NCI-H524 treated with DMSO at 0.1 percent for 48 hours (cell line): ENCODE results near the gene HTRA1.

Source experiments
- DNase-seq: peaks from one replicate; lab custom pipeline; 2025; lab: John Stamatoyannopoulos, UW

Gene HTRA1

DNA sequence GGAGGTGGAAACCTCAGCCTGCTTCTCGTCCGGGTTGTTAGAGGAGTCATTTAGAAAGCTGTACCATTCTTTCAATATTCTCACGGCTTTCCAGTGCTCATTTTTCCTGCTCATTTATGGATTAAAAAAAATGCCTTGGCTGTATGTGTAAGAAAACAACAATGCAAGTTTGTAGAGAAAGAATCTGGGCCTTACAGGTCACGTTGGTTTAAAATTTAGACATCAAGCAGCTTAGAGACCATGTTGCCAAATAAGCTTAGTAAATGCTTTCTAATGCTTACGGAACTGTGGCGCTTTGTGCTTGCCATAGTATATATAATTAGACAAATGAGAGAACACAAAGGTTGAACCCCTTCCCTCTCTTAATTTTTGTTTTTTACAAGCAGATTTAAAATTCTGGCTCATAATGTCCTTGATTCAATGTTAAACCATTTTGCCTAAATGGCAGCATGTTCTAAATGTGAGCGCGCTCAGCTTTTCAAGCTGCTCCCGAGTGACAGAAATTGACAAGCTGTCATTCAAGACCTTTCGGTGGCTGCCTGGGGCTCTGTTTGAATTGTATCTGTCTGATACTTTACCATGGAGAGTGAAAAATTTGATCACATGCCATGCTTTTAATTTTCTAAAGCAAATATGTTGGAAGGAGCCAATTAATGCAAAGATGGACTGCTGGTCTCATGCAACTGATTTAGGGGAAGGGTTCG lies 5.8 kb upstream of the HTRA1 start:
- no peak for DNase-seq

DNA sequence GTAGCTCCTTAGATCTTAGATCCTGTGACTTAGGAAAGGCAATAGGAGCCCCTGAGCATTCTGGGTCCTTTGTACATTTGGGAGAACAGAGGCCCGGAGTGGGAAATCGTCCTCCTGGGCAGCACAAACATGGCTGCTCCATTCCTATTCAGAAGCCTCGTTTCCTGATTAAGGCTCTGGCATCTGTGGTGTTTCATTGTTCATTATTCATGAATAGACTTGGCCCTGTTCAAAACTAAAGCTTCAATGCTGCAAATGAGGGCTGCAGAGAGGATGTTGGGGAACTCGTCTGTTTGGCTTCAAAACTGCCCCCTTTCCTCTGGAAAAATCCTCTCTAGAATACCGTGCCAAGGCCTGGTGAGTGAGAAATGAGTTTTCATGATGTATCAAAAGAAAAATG lies 3.4 kb upstream of the HTRA1 start:
- DNase-seq, result no peak

DNA sequence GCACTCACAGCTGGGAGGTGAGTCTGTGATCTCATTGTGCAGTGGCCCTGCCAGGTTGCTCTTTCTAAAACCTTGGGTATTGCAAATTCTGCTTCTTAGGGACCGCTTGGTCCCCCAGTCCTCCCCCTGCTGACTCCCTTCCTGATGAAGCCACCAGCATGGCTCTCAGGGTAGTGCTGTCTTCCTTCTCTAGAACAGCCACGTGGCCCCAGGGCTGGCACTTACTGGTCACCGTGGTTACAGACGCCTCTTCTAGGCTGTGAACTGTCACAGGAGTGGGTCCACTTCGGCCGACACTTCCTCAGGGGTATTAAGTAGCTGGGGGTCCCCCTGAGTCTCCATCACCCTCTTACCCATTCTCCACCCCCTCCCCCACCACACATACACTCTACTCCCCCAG lies 2.7 kb upstream of the HTRA1 start:
- DNase-seq, result no peak

DNA sequence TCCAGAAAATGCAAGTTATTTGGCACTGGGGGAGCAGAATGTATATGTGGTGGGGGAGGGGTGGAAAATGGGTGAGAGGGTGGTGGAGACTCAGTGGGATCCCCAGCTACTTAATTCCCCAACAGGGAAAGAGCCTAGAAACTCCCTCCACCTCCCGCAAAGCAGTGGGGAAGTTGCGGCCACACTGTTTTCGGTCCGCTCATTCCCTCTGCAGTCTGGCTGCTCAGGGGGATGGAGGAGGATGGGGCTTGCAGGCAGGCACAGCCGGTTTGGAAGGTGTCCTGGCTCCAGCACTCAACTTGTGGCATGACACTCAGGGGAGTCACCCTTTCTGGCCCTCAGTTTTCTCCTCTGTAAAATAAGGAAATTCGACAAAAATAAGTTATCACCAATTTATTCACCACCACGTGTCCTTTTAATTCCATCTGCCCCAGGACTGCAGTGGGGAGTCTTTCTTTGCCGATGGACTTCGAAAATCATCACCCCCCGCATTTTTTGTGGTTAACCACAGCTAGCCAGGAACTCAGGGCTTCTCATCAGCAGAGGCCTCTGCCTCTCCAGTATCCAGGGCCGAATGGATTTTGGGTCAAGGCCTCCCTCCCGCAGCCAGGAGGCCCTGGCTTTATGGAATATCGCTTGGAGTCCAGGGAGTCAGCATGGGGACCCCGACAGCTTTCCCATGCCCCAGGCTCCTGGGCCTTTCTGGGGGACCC lies 1.6 kb upstream of the HTRA1 start:
- DNase-seq, result no peak

DNA sequence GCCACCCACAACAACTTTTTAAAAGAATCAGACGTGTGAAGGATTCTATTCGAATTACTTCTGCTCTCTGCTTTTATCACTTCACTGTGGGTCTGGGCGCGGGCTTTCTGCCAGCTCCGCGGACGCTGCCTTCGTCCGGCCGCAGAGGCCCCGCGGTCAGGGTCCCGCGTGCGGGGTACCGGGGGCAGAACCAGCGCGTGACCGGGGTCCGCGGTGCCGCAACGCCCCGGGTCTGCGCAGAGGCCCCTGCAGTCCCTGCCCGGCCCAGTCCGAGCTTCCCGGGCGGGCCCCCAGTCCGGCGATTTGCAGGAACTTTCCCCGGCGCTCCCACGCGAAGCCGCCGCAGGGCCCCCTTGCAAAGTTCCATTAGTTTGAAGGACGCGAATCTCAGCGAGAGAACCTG lies 461 bp upstream of the HTRA1 start:
- no peak for DNase-seq

DNA sequence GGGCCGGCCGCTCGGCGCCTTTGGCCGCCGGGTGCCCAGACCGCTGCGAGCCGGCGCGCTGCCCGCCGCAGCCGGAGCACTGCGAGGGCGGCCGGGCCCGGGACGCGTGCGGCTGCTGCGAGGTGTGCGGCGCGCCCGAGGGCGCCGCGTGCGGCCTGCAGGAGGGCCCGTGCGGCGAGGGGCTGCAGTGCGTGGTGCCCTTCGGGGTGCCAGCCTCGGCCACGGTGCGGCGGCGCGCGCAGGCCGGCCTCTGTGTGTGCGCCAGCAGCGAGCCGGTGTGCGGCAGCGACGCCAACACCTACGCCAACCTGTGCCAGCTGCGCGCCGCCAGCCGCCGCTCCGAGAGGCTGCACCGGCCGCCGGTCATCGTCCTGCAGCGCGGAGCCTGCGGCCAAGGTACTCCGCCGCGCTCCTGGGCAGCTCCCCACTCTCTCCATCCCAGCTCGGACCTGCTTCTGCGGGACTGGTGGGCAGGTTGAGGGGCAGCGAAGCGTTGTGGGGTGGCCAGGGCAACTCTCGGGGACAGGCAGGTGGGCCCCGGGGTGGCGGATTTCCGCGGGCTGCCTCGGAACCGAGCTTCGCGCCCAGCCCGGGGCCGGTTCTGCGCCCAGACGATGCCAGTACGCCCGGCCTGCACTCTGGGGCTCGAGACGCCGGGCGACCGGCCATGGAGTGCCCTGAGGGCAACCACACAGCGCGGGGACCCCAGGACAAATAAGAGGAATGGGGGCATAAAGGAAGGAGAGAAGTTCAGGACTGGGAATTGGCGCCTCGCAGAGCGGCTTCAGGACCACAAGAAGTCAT lies 578 bp downstream of the HTRA1 start:
- DNase-seq, result no peak

DNA sequence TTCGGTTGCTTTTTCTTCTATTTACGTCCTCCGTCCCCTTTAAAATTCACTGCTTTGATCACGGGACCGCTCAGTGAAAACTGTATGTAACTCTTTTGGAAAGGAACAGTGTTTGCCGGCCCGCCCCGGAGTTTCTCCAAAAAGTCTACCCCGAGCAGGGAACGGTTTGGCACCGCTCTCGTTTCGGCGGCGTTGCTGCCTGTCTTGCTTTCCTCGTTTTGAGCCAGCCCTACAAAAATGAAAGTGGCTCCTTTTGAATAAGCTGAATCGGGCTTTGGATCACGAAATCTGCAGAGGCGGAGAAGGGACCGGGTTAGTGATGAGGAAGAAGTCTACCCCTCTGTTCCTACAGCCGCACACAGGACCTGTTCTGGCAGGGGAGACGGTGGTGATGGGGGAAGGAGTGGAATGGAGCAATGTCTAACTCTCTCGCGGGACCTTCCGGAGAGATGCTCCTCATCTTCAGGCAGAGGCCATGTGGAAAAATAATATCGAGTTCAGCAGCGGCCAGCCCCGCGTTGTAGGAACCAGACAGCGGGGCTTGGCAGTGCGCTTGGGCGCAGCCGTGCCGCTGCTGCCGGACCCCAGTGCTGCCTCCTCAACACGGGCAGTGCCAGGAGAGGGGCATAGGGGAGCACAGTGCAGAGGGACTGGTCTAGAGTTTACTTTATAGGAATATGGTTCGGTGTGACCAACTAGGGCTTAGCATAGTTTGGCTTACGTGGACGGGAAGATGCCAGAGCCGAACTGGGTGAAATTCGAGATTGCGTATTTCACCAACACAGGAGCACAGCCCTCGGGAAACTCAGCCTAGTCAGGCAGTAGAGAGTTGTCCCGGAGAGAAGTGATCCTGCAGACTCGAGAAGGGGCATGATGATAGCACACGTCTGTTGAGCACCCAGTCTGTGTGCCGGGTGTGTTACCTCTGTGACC lies 1.4 kb downstream of the HTRA1 start:
- no peak for DNase-seq

DNA sequence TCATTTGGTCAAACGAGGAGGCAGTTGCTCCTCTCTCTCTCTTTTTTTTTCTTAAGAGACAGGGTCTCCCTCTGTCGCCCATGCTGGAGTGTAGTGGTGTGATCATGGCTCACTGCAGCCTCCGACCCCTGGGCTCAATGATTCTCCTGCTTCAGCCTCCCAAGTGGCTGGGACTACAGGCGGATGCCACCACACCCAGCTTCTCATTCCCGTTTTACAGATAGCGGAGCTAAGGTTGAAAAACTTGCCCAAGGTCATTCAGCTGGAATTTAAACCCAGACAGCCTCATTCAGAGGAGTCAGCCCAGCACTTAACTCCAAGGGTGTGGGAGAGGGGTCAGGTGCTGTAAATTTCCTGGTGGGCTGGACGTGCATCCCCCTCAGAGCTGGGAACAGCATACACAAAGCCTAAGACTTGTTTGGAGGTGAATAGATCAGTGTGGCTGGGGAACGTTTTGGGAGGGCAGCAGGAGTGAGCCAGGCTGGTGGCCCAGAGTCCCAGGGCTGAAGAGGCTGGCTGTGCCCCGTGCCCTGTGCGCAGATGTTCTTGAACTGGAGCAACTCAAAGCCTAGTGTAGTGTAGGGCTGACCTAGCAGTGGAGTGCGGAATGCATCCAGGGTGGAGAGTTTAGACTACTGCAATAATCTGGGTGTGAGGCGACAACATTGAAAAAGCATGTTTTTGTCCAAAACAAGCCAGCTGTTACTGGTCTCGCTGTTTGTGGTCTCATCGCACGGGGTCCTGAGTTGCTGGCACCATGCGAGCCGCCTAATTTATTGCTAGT lies 2.3 kb downstream of the HTRA1 start:
- DNase-seq, result no peak

DNA sequence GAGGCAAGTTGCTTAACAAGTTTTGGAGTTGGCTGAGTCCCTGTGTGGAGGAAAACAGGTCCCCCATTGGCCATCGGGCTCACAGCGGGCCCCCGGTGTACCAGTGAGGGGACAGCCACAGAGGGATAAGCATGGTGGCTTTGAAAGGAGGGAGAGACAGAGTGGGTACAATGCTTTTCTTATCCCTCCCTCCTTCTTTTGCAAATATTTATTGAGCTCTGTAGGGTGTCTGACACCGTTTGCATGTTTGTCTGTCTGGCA lies 2.8 kb downstream of the HTRA1 start:
- DNase-seq, result no peak

DNA sequence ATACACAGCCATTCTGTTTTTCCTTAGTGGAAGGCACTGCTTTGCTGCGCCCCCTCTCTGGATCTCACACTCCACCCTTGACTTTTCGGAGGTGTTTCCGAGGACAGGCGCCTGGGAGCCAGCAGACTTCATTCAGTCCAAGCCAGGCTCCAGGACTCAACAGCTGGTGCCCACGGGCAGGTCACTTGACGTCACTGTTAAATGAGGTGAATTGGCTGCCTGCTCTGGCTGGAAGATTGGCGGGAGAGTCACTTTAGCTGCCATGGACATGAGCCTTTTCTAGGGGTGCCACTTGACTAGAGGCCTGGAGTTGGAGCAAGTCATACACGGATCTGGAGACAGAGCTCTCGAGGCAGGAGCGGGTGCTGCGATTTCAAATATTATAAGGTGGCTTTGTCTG lies 3.2 kb downstream of the HTRA1 start:
- DNase-seq, result no peak

DNA sequence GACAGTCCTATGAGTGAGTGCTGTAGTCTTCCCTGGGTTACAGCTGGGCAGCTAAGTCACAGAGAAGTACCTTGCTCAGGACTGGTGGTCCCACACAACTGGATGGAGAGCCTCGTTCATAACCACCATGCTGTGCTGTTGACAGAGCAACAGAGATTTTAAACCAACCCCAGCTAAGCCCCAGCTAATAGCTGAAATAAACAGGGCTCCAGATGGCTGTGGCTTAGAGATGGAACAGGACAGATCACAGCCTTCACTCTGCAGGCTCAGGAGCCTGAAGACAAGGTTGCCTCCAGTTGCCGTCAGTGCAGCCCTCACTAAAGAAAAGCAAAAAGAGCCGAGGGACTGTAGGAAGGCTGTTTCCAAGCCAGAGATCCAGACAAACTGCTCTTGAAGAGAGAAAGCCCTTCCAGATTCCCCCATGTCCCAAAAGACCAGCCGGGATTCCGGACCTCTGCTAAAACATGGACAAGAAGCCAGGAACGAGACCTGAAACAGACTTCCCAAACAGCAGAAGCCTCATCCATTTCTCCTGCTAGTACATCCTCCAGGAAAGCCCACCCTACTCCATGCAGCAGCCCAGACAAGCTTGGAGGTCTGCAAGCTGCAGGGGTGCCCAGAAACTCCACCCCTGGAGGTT lies 4.2 kb downstream of the HTRA1 start:
- no peak for DNase-seq

DNA sequence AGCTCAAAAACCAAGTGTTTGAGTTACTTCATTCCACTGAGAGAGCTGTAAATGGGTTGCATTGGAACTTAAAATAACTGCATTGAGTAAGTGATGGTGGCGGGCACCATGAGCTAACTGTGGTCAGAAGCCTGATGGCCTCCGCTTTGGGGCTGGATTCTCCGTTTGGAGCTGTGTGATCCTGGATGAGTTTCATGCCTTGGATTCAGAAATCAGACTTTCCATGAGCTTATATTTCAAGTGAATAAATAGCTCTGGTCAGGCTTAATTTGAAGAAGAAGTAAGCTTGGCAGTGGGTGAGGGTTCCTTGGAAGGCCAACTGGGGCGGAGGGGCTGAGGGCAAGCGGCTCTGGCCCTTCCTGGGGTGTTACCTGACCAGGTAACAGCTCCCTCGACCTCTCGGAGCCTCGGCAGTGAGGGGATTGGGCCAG lies 5.6 kb downstream of the HTRA1 start:
- DNase-seq, result no peak

DNA sequence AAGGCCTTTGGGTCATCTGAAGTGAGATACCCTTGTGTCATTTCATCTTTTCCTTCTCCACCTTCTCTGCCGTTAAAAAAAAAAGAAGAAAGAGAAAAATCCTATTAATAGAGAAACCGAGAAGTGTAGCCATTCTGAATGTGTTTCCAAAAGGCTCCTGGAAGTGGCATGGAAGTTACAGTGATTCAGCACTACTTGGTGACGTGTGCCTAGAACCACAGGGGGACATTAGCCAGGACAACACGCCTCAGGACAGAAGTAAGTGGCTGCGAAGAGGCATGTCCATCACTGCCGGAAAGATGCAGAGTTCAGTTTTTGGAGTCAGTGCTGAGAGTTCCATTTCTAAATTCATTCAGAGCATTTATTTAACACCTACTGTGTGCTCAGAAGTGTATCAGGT lies 6.3 kb downstream of the HTRA1 start:
- no peak for DNase-seq

DNA sequence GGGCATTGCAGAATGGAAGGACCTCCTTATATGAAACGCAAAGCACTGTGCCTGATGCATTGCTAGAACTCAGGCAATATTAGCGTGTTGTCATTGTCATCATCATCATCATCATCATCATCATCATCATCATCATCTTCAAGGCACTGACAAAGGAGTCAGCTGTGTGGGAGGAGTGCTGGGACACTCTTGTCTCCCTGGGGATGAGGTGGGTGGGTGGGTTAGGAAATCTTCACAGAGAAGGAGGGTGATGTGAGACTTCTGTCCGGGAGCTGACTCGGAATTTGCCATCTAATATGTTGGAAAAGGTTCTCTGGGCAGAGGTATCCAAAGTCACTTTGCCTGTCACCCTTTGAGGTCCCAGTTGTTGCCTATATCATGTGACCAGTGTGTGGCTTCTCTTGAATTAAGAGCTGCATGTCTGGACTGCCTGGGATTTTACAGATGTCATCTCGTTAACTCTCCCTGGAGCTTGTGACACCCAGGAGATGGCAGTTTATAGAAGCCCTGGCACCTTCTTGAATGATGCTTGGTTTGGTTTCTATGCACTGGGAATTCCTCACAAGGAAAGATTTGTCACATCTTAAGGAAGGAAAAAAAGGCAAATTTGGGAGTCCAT lies 7.1 kb downstream of the HTRA1 start:
- DNase-seq, result no peak

DNA sequence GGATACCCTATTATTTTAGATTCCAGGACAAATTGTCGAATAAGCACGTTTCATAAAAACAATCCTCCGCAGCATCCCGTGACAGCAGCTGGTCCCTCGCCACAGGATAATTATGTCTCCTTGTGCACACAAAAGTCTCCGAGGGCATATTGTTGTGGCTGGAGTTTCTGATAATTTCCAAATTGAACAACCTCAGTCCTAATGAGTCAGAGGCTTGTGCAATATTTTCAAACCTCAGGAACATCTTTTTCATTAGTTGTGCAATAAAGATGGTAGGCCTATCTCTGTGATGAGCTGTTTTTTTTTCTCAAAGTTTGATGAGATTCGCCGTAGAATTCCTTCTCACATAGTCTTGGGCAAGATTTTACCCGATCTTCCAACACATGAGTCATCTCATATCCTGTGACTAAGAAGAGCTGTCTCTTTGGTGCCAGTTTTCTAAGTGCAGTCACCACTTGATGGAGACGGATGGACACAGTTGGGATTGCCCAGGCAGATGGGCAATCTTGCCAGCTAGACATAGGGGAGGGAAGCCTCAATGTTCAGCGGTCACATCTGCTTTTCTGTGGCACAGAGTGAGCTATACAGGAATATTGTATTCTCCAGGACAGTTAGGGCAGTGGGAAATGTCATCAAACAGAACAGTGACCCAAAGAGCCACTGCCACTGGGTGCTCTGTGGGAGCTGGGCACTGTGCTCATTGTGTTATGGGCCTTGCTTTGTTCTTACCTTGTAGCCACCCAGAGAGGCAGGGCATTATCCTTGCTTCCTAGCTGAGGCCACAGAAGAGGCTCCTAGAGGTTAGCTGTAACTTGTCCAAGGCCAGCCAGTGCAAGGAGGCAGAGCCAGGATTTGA lies 7.8 kb downstream of the HTRA1 start:
- no peak for DNase-seq

DNA sequence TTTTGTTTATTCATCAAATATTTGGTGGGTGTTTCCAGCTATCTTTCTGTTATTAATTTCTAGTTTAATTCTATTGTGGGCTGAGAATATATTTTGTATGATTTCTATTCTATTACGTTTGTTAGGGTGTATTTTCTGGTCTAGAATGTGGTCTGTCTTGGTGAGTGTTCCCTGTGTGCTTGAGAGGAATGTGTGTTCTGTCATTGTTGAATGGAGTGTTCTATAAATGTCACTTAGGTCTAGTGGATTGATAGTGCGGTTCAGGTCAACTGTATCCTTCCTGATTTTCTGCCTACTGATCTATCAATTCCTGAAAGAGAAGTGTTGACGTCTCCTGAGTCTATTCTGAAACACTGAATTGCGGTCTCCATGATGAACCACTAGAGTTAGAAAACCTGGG lies 8.5 kb downstream of the HTRA1 start:
- DNase-seq, result no peak

DNA sequence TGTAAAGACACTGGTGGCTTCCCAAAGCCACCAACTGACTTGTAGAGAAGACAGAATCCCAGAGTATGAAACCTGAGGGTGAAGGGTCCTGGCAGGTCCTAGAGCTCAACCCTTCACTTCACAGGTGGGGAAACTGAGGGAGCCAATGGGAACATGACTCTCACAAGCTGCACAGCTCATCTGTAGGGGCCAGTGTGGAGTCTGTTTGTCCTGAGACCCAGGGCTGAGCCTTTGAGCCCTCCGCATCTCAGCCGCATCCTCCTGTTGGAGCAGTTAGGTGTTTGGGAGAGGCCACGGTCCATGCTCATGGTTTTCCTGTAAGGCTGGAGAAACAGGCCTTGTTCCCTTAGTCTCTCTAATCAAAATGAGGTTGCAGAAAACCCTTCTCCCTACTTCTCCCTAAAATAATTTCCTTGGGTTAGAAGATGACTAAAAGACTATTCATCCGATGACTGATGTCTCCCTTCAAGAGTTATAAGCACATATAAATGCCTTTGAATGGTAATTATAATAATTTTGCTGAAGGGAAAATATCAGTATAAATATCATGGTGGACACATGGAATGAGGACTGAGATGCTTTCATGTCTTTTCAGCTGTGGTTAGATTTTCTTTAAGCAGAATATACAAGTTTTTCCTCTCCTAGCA lies 10.3 kb downstream of the HTRA1 start:
- no peak for DNase-seq

DNA sequence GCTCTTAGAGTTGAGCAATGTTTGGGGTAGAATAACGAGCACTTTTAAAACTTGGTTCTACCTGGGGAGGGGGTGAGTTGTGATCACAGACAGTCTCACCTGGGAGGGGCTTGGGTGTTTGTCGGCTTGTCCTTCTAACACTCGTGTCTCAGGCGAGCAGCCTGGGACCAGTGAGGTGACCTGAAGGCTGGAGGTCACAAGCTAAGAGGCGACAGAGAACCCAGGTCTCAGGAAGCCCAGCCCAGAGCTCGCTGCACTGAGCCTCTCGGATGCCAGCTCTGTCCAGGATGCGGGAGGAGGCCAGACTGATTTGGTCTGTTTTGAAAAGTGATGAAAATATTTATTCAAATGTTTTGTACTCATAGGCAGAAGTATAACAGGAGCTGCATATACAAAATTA lies 11.8 kb downstream of the HTRA1 start:
- DNase-seq, result no peak
